Activated CD4-positive, alpha-beta T cell treated with anti-CD3 and anti-CD28 coated beads, Interleukin-2, amount 10 ng/mL, durations not matched to agents 7 days and 5 days (primary cell): ENCODE results near the gene TLE6. TPM values are rescaled to one million over a fixed set of nuclear protein-coding genes. Genes with fewer than 3 reads are reported as not detected.
"Not testable (repeated sequence)": the region's sequence is repeated elsewhere in the genome, so short reads cannot be mapped to it uniquely, and the experiment has no call there.

Experiments
- CTCF ChIA-PET: fragments of 350-600 bp; sonication (Branson Sonifier 250); formaldehyde crosslinking; loops from one replicate; lab custom pipeline; 2021; ENCODE audit warnings: antibody characterized with exemption; lab: Charles Lee
- POLR2A ChIA-PET: fragments of 350-600 bp; sonication (Branson Sonifier 250); formaldehyde crosslinking; loops from one replicate; lab custom pipeline; 2021; ENCODE audit warnings: antibody characterized with exemption; lab: Charles Lee
- DNase-seq: peaks from one replicate; pipeline ENCODE4 v3.0.0-alpha.2; 2020
- H3K27ac Mint-ChIP-seq: one replicate; pipeline ENCODE4 v1.8.0; 2021; ENCODE audit warnings: mild to moderate bottlenecking, moderate library complexity, mixed read lengths
- H3K27me3 Mint-ChIP-seq: one replicate; pipeline ENCODE4 v1.8.0; 2021; ENCODE audit warnings: mixed read lengths
- H3K36me3 Mint-ChIP-seq: one replicate; pipeline ENCODE4 v1.8.0; 2021; ENCODE audit warnings: low read depth, mixed read lengths
- H3K4me1 Mint-ChIP-seq: one replicate; pipeline ENCODE4 v1.8.0; 2021; ENCODE audit warnings: mixed read lengths
- H3K4me3 Mint-ChIP-seq: one replicate; pipeline ENCODE4 v1.8.0; 2021; ENCODE audit warnings: mild to moderate bottlenecking, moderate library complexity, mixed read lengths
- H3K9me3 Mint-ChIP-seq: one replicate; pipeline ENCODE4 v1.8.0; 2021; ENCODE audit warnings: mixed read lengths
- total RNA-seq, 2 experiments: library from RNA; stranded (reverse); gene quantifications; one replicate each; pipeline ENCODE4 v1.2.3, GENCODE V29; 2021

The TLE6 gene
- total RNA-seq, 2 experiments from 2014 or later = 1.2 to 1.6 TPM

- ChIA-PET POLR2A (interaction anchor here (0.8 kb wide), 1 partner anchor 57 kb away, joined by 3 read pairs; no protein-coding TSS in a partner anchor), CTCF (interaction anchor here (1.1 to 1.4 kb wide), 2 partner anchors 16 to 27 kb away, joined by 3 to 7 read pairs; no protein-coding TSS in a partner anchor)
- DNase-seq = no peak
- Mint-ChIP-seq H3K27me3 (peaks cover 14% of the 10 kb centered on the region), H3K4me1 (peaks cover 21% of the 10 kb centered on the region), H3K27ac (no peak overlapping the region), H3K9me3 (no peaks in the 10 kb centered on the region), H3K36me3 (no peaks in the 10 kb centered on the region), H3K4me3 (peak overlapping the region; percentile 93)
These were observed 903 bp downstream of the TLE6 start for GRCh38 chr19:2978166-2978767.

GRCh38 chr19:2978772-2979171, 1.4 kb downstream of the TLE6 start:
- Mint-ChIP-seq H3K9me3 (no peaks in the 10 kb centered on the region), H3K27ac (no peak overlapping the region), H3K36me3 (no peaks in the 10 kb centered on the region), H3K4me3 (no peak overlapping the region), H3K27me3 (peaks cover 19% of the 10 kb centered on the region), H3K4me1 (peaks cover 22% of the 10 kb centered on the region)
- ChIA-PET POLR2A (no interaction called here), CTCF (interaction anchor here (1.1 kb wide), 1 partner anchor 28 kb away, joined by 3 read pairs; no protein-coding TSS in a partner anchor)
- DNase-seq = no peak

- POLR2A ChIA-PET = no interaction called here
- H3K4me1 Mint-ChIP-seq = peaks cover 8% of the 10 kb centered on the region
- no peak for DNase-seq
- H3K9me3 Mint-ChIP-seq = no peaks in the 10 kb centered on the region
- no peak overlapping the region for H3K27ac Mint-ChIP-seq
- CTCF ChIA-PET = interaction anchor here (0.6 to 1.4 kb wide), 2 partner anchors 24 to 31 kb away, joined by 4 read pairs; no protein-coding TSS in a partner anchor
- no peak overlapping the region for H3K4me3 Mint-ChIP-seq
- H3K36me3 Mint-ChIP-seq = no peaks in the 10 kb centered on the region
- H3K27me3 Mint-ChIP-seq = peaks cover 18% of the 10 kb centered on the region
These were observed 4.5 kb downstream of the TLE6 start for GRCh38 chr19:2981898-2982297.

- no peaks in the 10 kb centered on the region for H3K36me3 Mint-ChIP-seq
- DNase-seq = no peak
- H3K4me3 Mint-ChIP-seq = no peak overlapping the region
- no peaks in the 10 kb centered on the region for H3K9me3 Mint-ChIP-seq
- CTCF ChIA-PET = interaction anchor here (1.4 kb wide), 1 partner anchor 32 kb away, joined by 4 read pairs; no protein-coding TSS in a partner anchor
- H3K4me1 Mint-ChIP-seq = peaks cover 5% of the 10 kb centered on the region
- POLR2A ChIA-PET = no interaction called here
- no peak overlapping the region for H3K27ac Mint-ChIP-seq
- peaks cover 18% of the 10 kb centered on the region for H3K27me3 Mint-ChIP-seq
These were observed 5.2 kb downstream of the TLE6 start for GRCh38 chr19:2982561-2982960.

GRCh38 chr19:2982983-2983350, 5.6 kb downstream of the TLE6 start:
- peaks cover 18% of the 10 kb centered on the region for H3K27me3 Mint-ChIP-seq
- DNase-seq = no peak
- POLR2A ChIA-PET = no interaction called here
- H3K4me1 Mint-ChIP-seq = peaks cover 2% of the 10 kb centered on the region
- no peak overlapping the region for H3K4me3 Mint-ChIP-seq
- CTCF ChIA-PET = no interaction called here
- H3K36me3 Mint-ChIP-seq = no peaks in the 10 kb centered on the region
- no peak overlapping the region for H3K27ac Mint-ChIP-seq
- no peaks in the 10 kb centered on the region for H3K9me3 Mint-ChIP-seq

- H3K27ac Mint-ChIP-seq = no peak overlapping the region
- no peak overlapping the region for H3K4me3 Mint-ChIP-seq
- H3K9me3 Mint-ChIP-seq = no peaks in the 10 kb centered on the region
- CTCF ChIA-PET = no interaction called here
- H3K36me3 Mint-ChIP-seq = no peaks in the 10 kb centered on the region
- POLR2A ChIA-PET = no interaction called here
- no peak for DNase-seq
- H3K27me3 Mint-ChIP-seq = peaks cover 19% of the 10 kb centered on the region
- H3K4me1 Mint-ChIP-seq = peaks cover 2% of the 10 kb centered on the region
These were observed 6.2 kb downstream of the TLE6 start for GRCh38 chr19:2983351-2984214.

GRCh38 chr19:2984215-2984528, 6.8 kb downstream of the TLE6 start:
- ChIA-PET POLR2A (no interaction called here), CTCF (no interaction called here)

GRCh38 chr19:2986951-2987524, 9.7 kb downstream of the TLE6 start:
- Mint-ChIP-seq H3K27ac (no peak overlapping the region), H3K36me3 (no peaks in the 10 kb centered on the region), H3K4me1 (peaks cover 2% of the 10 kb centered on the region), H3K9me3 (no peaks in the 10 kb centered on the region), H3K4me3 (no peak overlapping the region), H3K27me3 (peaks cover 18% of the 10 kb centered on the region)
- ChIA-PET CTCF (interaction anchor here (0.6 kb wide), 1 partner anchor 56 kb away, joined by 3 read pairs; no protein-coding TSS in a partner anchor), POLR2A (interaction anchor here (0.6 kb wide), 1 partner anchor 92 kb away, joined by 4 read pairs; no protein-coding TSS in a partner anchor)
- no peak for DNase-seq

More at GRCh38 chr19:2984215-2984528, 6.8 kb downstream of the TLE6 start:
- Mint-ChIP-seq H3K36me3 (no peaks in the 10 kb centered on the region), H3K4me3 (no peak overlapping the region), H3K4me1 (peaks cover 2% of the 10 kb centered on the region), H3K27me3 (peaks cover 21% of the 10 kb centered on the region), H3K9me3 (no peaks in the 10 kb centered on the region), H3K27ac (no peak overlapping the region)
- no peak for DNase-seq

- Mint-ChIP-seq H3K4me3 (no peak overlapping the region), H3K27ac (no peak overlapping the region), H3K36me3 (no peaks in the 10 kb centered on the region), H3K9me3 (no peaks in the 10 kb centered on the region), H3K4me1 (peaks cover 2% of the 10 kb centered on the region), H3K27me3 (peaks cover 16% of the 10 kb centered on the region)
- DNase-seq = no peak
- ChIA-PET CTCF (no interaction called here), POLR2A (no interaction called here)
These were observed 10.4 kb downstream of the TLE6 start for GRCh38 chr19:2987797-2988196.

- CTCF ChIA-PET = interaction anchor here (1.0 kb wide), 1 partner anchor 26 kb away, joined by 3 read pairs; no protein-coding TSS in a partner anchor
- H3K9me3 Mint-ChIP-seq = no peaks in the 10 kb centered on the region
- H3K4me3 Mint-ChIP-seq = no peak overlapping the region
- no peaks in the 10 kb centered on the region for H3K36me3 Mint-ChIP-seq
- H3K4me1 Mint-ChIP-seq = no peaks in the 10 kb centered on the region
- POLR2A ChIA-PET = no interaction called here
- no peak overlapping the region for H3K27ac Mint-ChIP-seq
- DNase-seq = no peak
- peaks cover 11% of the 10 kb centered on the region for H3K27me3 Mint-ChIP-seq
These were observed 11.2 kb downstream of the TLE6 start for GRCh38 chr19:2988568-2988967.

- Mint-ChIP-seq H3K4me1 (no peaks in the 10 kb centered on the region), H3K36me3 (no peaks in the 10 kb centered on the region), H3K27me3 (peaks cover 7% of the 10 kb centered on the region), H3K27ac (no peak overlapping the region), H3K4me3 (no peak overlapping the region), H3K9me3 (no peaks in the 10 kb centered on the region)
- no peak for DNase-seq
- ChIA-PET POLR2A (no interaction called here), CTCF (interaction anchor here (1.0 kb wide), 1 partner anchor 27 kb away, joined by 3 read pairs; no protein-coding TSS in a partner anchor)
These were observed 12.0 kb downstream of the TLE6 start for GRCh38 chr19:2989236-2989946.

- H3K4me3 Mint-ChIP-seq, H3K27ac Mint-ChIP-seq, POLR2A ChIA-PET, DNase-seq, H3K27me3 Mint-ChIP-seq, H3K4me1 Mint-ChIP-seq, H3K9me3 Mint-ChIP-seq, H3K36me3 Mint-ChIP-seq, CTCF ChIA-PET: not testable (repeated sequence)
These were observed 15.0 kb downstream of the TLE6 start for GRCh38 chr19:2992333-2992732.
